ENCODE measurements around the gene PTH. TPM values are rescaled to one million over a fixed set of nuclear protein-coding genes. Genes with fewer than 3 reads are reported as not detected.

The PTH gene
- total and polyA plus RNA-seq, 2 of the 8 experiments (the other 6 are each of a cell fraction or from before 2014, with no cell fraction given) = not detected

- Histone ChIP-seq H3K9me3 (ENCODE audit: insufficient read depth in 2 of 2, low read depth in 1 of 2, low read length in 1 of 2) (no peaks in the 10 kb centered on the region), H2BK120ac (replicated peaks; ENCODE audit: low read depth, low read length) (no peak overlapping the region), H2AK5ac (ENCODE audit: low read depth, low read length) (no peak overlapping the region), H3K4me2 (ENCODE audit: insufficient read depth in 1 of 2, low read depth in 2 of 2, low read length in 2 of 2) (no peak overlapping the region), H3K27me3 (replicated peaks in 1 of 4; ENCODE audit: control insufficient read depth in 3 of 4, extremely low read depth in 1 of 4, insufficient read depth in 3 of 4, low read length in 3 of 4) (no peaks in the 10 kb centered on the region), H4K91ac (replicated peaks; ENCODE audit: insufficient read length, low read length) (no peak overlapping the region), H4K20me1 (replicated peaks in 1 of 2; ENCODE audit: control insufficient read depth in 1 of 2, insufficient read depth in 2 of 2, low read length in 2 of 2) (no peaks in the 10 kb centered on the region), H3K27ac (ENCODE audit: low read depth, low read length) (no peak overlapping the region), H2BK15ac (ENCODE audit: low read length) (no peak overlapping the region), H3K23ac (ENCODE audit: insufficient read length) (no peak overlapping the region), H4K8ac (ENCODE audit: extremely low read depth, insufficient read depth, low read length) (no peak overlapping the region), H3K56ac (replicated peaks; ENCODE audit: insufficient read length, low read depth, low read length) (no peak overlapping the region), H2BK12ac (ENCODE audit: low read depth, low read length) (no peak overlapping the region), H2AFZ (ENCODE audit: low read length) (no peak overlapping the region), H3K36me3 (ENCODE audit: control insufficient read depth in 2 of 4, insufficient read depth in 4 of 4, low read length in 3 of 4) (no peaks in the 10 kb centered on the region), H4K5ac (ENCODE audit: insufficient read length, low read depth, low read length) (no peak overlapping the region), H3K4ac (replicated peaks; ENCODE audit: insufficient read length, low read depth, low read length) (no peak overlapping the region), H3K79me1 (ENCODE audit: low read depth, low read length) (no peaks in the 10 kb centered on the region), H2BK20ac (ENCODE audit: low read length) (no peak overlapping the region; the same call in 1 of the 2 replicates), H3K14ac (ENCODE audit: insufficient read length) (no peak overlapping the region), H2BK5ac (ENCODE audit: low read depth, low read length) (no peak overlapping the region), H3K18ac (ENCODE audit: extremely low read depth, low read length) (no peak overlapping the region), H3K79me2 (ENCODE audit: control insufficient read depth in 1 of 2, insufficient read depth in 2 of 2, low read length in 2 of 2) (no peaks in the 10 kb centered on the region), H3K4me3 (ENCODE audit: extremely low read depth in 1 of 4, insufficient read depth in 2 of 4, low read depth in 3 of 4, low read length in 4 of 4) (no peak overlapping the region), H3K23me2 (ENCODE audit: low read depth, low read length) (no peaks in the 10 kb centered on the region), H3K9ac (replicated peaks in 1 of 4; ENCODE audit: extremely low read depth in 1 of 4, low read depth in 3 of 4, low read length in 3 of 4) (no peak overlapping the region), H3K4me1 (replicated peaks in 1 of 4; ENCODE audit: control insufficient read depth in 3 of 4, insufficient read depth in 4 of 4, low read length in 3 of 4) (peaks cover 0 to 9% (median 4%) of the 10 kb centered on the region in 4 experiments; a peak in 3 of 7 replicates)
- WGBS, 2 experiments (ENCODE audit: extremely low coverage in 1 of 2, insufficient coverage in 1 of 2, insufficient read length in 1 of 2, insufficient replicate concordance in 2 of 2, low coverage in 1 of 2, low lambda C conversion rate in 2 of 2, missing lambda C conversion rate in 1 of 2) = 90% methylated on average over 5 of the region's 5 CpGs; no CpG with 5 or more reads in 1 of the 2 experiments
- ChIA-PET POLR2A (ENCODE audit: partially characterized antibody) (no interaction called here), CTCF (ENCODE audit: partially characterized antibody) (interaction anchor here (1.1 to 1.8 kb wide), 3 partner anchors 18 to 84 kb away, joined by 4 to 8 read pairs (median 6); no protein-coding TSS in a partner anchor)
- FAIRE-seq (no peak), DNase-seq (ENCODE audit: low read depth in 1 of 2, low spot score in 2 of 2) (no peak)
- TF ChIP-seq TAF7 (optimal IDR thresholded peaks at IDR 0.05; ENCODE audit: borderline replicate concordance, low read depth, low read length) = no peak
- no peak for TF ChIP-seq SIRT6 (IDR thresholded peaks at IDR 0.05; ENCODE audit: low read length)
- no peak for TF ChIP-seq CTCF (IDR thresholded peaks at IDR 0.05; ENCODE audit: control extremely low read depth in 1 of 3, insufficient read depth in 1 of 3, low read depth in 1 of 3, low read length in 3 of 3)
- TF ChIP-seq POLR2A (IDR thresholded peaks at IDR 0.05; ENCODE audit: control extremely low read depth in 1 of 2, low read depth in 2 of 2, low read length in 2 of 2) = no peak
- no peak for TF ChIP-seq ATF3 (IDR thresholded peaks at IDR 0.05; ENCODE audit: insufficient read depth, low read depth, low read length)
- no peak for TF ChIP-seq SP1 (IDR thresholded peaks at IDR 0.05; ENCODE audit: low read depth, low read length)
- no peak for TF ChIP-seq SRF (IDR thresholded peaks at IDR 0.05; ENCODE audit: low read depth, low read length)
- TF ChIP-seq KDM1A (IDR thresholded peaks at IDR 0.05; ENCODE audit: borderline replicate concordance, low read length) = no peak
- no peak for TF ChIP-seq SP4 (IDR thresholded peaks at IDR 0.05; ENCODE audit: low read length)
- TF ChIP-seq SIX5 (IDR thresholded peaks at IDR 0.05; ENCODE audit: low read depth, low read length) = no peak
- TF ChIP-seq USF2 (IDR thresholded peaks at IDR 0.05; ENCODE audit: low read length) = no peak
These were observed 27.0 kb downstream of the PTH start for GRCh38 chr11:13468750-13469149.

All from H1 (cell line).